K562 (cell line): ENCODE data around the gene RHOF. TPM values are rescaled to one million over a fixed set of nuclear protein-coding genes. Genes with fewer than 3 reads are reported as not detected.
A peak's percentile ranks its signal among the peaks of the same experiment; 100 is the strongest.

Source experiments
- CBX2 ChIP-seq: fragments of 200-600 bp; sonication (generic); IDR thresholded peaks from one replicate; pipeline ENCODE4 v1.6.1; 2012; ENCODE audit warnings: mild to moderate bottlenecking, low read length, inconsistent platforms; ENCODE audit not compliant: insufficient read depth, poor library complexity, severe bottlenecking
- FOS ChIP-seq: IDR thresholded peaks from 3 replicates; pipeline ENCODE4 v1.6.1; 2011; ENCODE audit not compliant: insufficient read length; ENCODE audit errors: extremely low read depth
- HIVEP1 ChIP-seq: fragments of 250-450 bp; sonication (Bioruptor Pico); IDR thresholded peaks from 2 replicates; pipeline ENCODE4 v1.4.0; 2020; ENCODE audit warnings: mild to moderate bottlenecking
- KAT2B ChIP-seq: IDR thresholded peaks from one replicate; pipeline ENCODE4 v1.6.1; 2012; ENCODE audit warnings: low read depth, mild to moderate bottlenecking, control low read depth, inconsistent platforms, low read length, moderate library complexity
- KLF13 ChIP-seq: fragments of 450-650 bp; IDR thresholded peaks from 2 replicates; pipeline ENCODE4 v1.6.1; 2016; ENCODE audit warnings: missing genetic modification characterization, low read depth, mild to moderate bottlenecking, missing compliant biosample characterization, moderate library complexity, borderline replicate concordance
- MBD2 ChIP-seq: sonication (generic); IDR thresholded peaks from 2 replicates; pipeline ENCODE4 v1.6.1; 2016; ENCODE audit warnings: low read depth, borderline replicate concordance
- SAFB ChIP-seq: fragments of 200-400 bp; formaldehyde crosslinking; IDR thresholded peaks from 2 replicates; pipeline ENCODE4 v1.6.1; 2017; ENCODE audit warnings: low read depth, low read length, borderline replicate concordance
- SIX5 ChIP-seq, 2 experiments: IDR thresholded peaks; 2 replicates each; pipeline ENCODE4 v1.6.1; 2011; ENCODE audit warnings: low read length in 2 of 2, borderline replicate concordance in 1 of 2, low read depth in 1 of 2, mild to moderate bottlenecking in 1 of 2, moderate library complexity in 1 of 2; ENCODE audit not compliant: insufficient read depth in 1 of 2
- STAT5A ChIP-seq: IDR thresholded peaks from 2 replicates; pipeline ENCODE4 v1.6.1; 2012; ENCODE audit warnings: low read length, inconsistent platforms, borderline replicate concordance
- TAF7 ChIP-seq: fragments of 450-650 bp; IDR thresholded peaks from 2 replicates; pipeline ENCODE4 v1.6.1; 2016; ENCODE audit warnings: missing genetic modification characterization, missing compliant biosample characterization
- ZBTB1 ChIP-seq: sonication (generic); formaldehyde crosslinking; IDR thresholded peaks from 2 replicates; pipeline ENCODE4 v1.8.1; 2023; ENCODE audit warnings: missing genetic modification reagents, low read depth, mild to moderate bottlenecking, borderline replicate concordance
- ZNF224 ChIP-seq: sonication (generic); formaldehyde crosslinking; IDR thresholded peaks from 2 replicates; pipeline ENCODE4 v1.8.0; 2022; ENCODE audit warnings: mild to moderate bottlenecking, missing genetic modification reagents
- ZNF239 ChIP-seq: fragments of 250-450 bp; sonication (Bioruptor Pico); IDR thresholded peaks from 2 replicates; pipeline ENCODE4 v1.4.0; 2020; ENCODE audit warnings: mild to moderate bottlenecking
- ZNF561 ChIP-seq: fragments of 450-650 bp; formaldehyde crosslinking; conservative IDR thresholded peaks from 2 replicates; pipeline ENCODE4 v1.4.0; 2020; ENCODE audit warnings: mild to moderate bottlenecking, moderate library complexity
- polyA plus RNA-seq, 8 experiments: library from polyadenylated mRNA; depleted of rRNA in 4 of 8; stranded (reverse) in 5 of 8; unstranded in 3 of 8; fragments of >200 nt; fragmentation: Nextera tagmentation in 2 of 8; fragmentation: Illumina TruSeq in 1 of 8; extraction: Ambion mirVana in 2 of 8; extraction: Trizol in 1 of 8; gene quantifications; 2 replicates each; pipeline versions ENCODE4 v1.2.1 to v1.2.3, GENCODE V29; 2011 to 2014; ENCODE audit warnings: inconsistent platforms in 1 of 8, missing spikeins in 1 of 8
- total RNA-seq, 7 experiments: library from RNA; depleted of rRNA in 6 of 7; stranded (reverse); fragments of >200 nt in 6 of 7; fragmentation: Illumina TruSeq in 2 of 7; extraction: Trizol in 2 of 7; gene quantifications; 2 replicates each; pipeline versions ENCODE4 v1.2.1 to v1.2.3, GENCODE V29; 2011 to 2021; ENCODE audit warnings: low replicate concordance in 1 of 7
- TF ChIP-seq, protein P1 (sequence below): fragments of 200-800 bp; sonication (Bioruptor generic); IDR thresholded peaks from 2 replicates; pipeline ENCODE4 v1.6.1; 2016; ENCODE audit warnings: missing genetic modification characterization, missing compliant biosample characterization
- TF ChIP-seq, protein P2 (sequence below), 2 experiments: fragments of 450-650 bp in 1 of 2; sonication (generic) in 1 of 2; formaldehyde crosslinking; conservative IDR thresholded peaks; 2 replicates each; pipeline versions ENCODE4 v1.4.0 to v1.8.1; 2020 to 2022; ENCODE audit warnings: mild to moderate bottlenecking in 1 of 2, missing genetic modification reagents in 1 of 2
- TF ChIP-seq, protein P3 (sequence below), 2 experiments: fragments of 450-650 bp; conservative IDR thresholded peaks; 2 replicates each; pipeline ENCODE4 v1.6.1; 2017; ENCODE audit warnings: mild to moderate bottlenecking in 2 of 2, moderate library complexity in 2 of 2

Gene RHOF
- total and polyA plus RNA-seq, 9 of the 15 experiments (the other 6 are each of a cell fraction or from before 2014, with no cell fraction given), result 0.13 to 10.1 (median 4.0) TPM

GRCh38 chr12:121738340-121738858 is 55.1 kb downstream of the RHOF start (continued):
- TF ChIP-seq MBD2 (peak; percentile 38), ZNF561 (no peak), ZBTB1 (CRISPR knock-in tag) (no peak), SAFB (no peak), SIX5 (IDR thresholded peaks at IDR 0.05; ENCODE audit: borderline replicate concordance in 1 of 2, insufficient read depth in 1 of 2, low read depth in 1 of 2, low read length in 2 of 2) (no peak), FOS (no peak), TAF7 (tag) (0 out of 2 replicates have a peak, but pooled peaks have one; percentile 5), STAT5A (peak; percentile 86), KAT2B (no peak), KLF13 (peak; percentile 41), HIVEP1 (CRISPR knock-in tag) (no peak), ZNF239 (CRISPR knock-in tag) (no peak), CBX2 (no peak), ZNF224 (CRISPR knock-in tag) (no peak)
- TF ChIP-seq, protein P1, sequence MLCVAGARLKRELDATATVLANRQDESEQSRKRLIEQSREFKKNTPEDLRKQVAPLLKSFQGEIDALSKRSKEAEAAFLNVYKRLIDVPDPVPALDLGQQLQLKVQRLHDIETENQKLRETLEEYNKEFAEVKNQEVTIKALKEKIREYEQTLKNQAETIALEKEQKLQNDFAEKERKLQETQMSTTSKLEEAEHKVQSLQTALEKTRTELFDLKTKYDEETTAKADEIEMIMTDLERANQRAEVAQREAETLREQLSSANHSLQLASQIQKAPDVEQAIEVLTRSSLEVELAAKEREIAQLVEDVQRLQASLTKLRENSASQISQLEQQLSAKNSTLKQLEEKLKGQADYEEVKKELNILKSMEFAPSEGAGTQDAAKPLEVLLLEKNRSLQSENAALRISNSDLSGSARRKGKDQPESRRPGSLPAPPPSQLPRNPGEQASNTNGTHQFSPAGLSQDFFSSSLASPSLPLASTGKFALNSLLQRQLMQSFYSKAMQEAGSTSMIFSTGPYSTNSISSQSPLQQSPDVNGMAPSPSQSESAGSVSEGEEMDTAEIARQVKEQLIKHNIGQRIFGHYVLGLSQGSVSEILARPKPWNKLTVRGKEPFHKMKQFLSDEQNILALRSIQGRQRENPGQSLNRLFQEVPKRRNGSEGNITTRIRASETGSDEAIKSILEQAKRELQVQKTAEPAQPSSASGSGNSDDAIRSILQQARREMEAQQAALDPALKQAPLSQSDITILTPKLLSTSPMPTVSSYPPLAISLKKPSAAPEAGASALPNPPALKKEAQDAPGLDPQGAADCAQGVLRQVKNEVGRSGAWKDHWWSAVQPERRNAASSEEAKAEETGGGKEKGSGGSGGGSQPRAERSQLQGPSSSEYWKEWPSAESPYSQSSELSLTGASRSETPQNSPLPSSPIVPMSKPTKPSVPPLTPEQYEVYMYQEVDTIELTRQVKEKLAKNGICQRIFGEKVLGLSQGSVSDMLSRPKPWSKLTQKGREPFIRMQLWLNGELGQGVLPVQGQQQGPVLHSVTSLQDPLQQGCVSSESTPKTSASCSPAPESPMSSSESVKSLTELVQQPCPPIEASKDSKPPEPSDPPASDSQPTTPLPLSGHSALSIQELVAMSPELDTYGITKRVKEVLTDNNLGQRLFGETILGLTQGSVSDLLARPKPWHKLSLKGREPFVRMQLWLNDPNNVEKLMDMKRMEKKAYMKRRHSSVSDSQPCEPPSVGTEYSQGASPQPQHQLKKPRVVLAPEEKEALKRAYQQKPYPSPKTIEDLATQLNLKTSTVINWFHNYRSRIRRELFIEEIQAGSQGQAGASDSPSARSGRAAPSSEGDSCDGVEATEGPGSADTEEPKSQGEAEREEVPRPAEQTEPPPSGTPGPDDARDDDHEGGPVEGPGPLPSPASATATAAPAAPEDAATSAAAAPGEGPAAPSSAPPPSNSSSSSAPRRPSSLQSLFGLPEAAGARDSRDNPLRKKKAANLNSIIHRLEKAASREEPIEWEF, result no peak
- TF ChIP-seq, protein P2, sequence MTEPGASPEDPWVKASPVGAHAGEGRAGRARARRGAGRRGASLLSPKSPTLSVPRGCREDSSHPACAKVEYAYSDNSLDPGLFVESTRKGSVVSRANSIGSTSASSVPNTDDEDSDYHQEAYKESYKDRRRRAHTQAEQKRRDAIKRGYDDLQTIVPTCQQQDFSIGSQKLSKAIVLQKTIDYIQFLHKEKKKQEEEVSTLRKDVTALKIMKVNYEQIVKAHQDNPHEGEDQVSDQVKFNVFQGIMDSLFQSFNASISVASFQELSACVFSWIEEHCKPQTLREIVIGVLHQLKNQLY (CRISPR knock-in tag; conservative IDR thresholded peaks at IDR 0.05), result no peak
- TF ChIP-seq, protein P3, sequence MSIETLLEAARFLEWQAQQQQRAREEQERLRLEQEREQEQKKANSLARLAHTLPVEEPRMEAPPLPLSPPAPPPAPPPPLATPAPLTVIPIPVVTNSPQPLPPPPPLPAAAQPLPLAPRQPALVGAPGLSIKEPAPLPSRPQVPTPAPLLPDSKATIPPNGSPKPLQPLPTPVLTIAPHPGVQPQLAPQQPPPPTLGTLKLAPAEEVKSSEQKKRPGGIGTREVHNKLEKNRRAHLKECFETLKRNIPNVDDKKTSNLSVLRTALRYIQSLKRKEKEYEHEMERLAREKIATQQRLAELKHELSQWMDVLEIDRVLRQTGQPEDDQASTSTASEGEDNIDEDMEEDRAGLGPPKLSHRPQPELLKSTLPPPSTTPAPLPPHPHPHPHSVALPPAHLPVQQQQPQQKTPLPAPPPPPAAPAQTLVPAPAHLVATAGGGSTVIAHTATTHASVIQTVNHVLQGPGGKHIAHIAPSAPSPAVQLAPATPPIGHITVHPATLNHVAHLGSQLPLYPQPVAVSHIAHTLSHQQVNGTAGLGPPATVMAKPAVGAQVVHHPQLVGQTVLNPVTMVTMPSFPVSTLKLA (conservative IDR thresholded peaks at IDR 0.05), result peak in 1 of 2 experiments; percentile 40; a peak in 1 of 4 replicates
